C4-2B (cell line): Measurements from ENCODE around the gene INPP5B.

Source experiments
- H3K27ac ChIP-seq: fragments of 450-650 bp; 2 replicates; pipeline ENCODE4 v1.5.1; 2017
- ZFX ChIP-seq: fragments of 450-650 bp; IDR thresholded peaks from 2 replicates; pipeline ENCODE4 v1.6.1; 2017
- TF ChIP-seq, protein P1 (sequence below): fragments of 450-650 bp; conservative IDR thresholded peaks from 2 replicates; pipeline ENCODE4 v1.5.1; 2017; ENCODE audit warnings: mild to moderate bottlenecking

INPP5B gene

DNA sequence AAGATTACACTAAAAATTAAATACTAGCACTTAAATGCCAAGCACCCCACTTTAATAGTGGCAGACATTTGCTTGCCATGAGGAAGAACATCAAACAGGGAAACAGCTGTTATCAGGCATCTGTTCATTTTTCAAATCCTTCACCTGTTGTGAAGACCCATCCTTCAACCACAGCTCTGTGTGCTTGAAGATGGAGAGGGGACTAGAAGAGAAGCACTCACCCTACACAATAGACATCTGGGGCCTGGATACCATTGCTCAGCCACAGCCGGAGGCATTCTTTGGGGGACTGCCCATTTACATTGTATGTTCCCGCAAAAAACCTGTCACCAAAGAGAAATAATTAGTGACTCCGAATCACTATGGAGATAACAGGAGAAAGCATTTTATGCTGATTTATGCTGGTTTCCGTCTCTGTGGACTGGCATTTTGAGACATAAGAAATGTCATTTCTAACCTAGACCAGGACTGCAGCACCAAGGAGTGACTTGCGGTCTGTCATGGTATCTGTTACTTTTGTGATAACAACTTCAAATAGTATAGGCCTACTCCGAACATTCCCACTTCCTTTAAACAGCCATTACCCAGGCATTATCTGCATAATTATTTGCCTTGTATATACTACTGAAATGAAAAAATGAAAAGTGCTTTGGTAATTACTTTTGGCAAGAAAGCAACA, 58.7 kb downstream of the INPP5B start:
- TF ChIP-seq, protein P1, sequence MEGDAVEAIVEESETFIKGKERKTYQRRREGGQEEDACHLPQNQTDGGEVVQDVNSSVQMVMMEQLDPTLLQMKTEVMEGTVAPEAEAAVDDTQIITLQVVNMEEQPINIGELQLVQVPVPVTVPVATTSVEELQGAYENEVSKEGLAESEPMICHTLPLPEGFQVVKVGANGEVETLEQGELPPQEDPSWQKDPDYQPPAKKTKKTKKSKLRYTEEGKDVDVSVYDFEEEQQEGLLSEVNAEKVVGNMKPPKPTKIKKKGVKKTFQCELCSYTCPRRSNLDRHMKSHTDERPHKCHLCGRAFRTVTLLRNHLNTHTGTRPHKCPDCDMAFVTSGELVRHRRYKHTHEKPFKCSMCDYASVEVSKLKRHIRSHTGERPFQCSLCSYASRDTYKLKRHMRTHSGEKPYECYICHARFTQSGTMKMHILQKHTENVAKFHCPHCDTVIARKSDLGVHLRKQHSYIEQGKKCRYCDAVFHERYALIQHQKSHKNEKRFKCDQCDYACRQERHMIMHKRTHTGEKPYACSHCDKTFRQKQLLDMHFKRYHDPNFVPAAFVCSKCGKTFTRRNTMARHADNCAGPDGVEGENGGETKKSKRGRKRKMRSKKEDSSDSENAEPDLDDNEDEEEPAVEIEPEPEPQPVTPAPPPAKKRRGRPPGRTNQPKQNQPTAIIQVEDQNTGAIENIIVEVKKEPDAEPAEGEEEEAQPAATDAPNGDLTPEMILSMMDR, result no peak
- no peak for TF ChIP-seq ZFX
- no peak overlapping the region for H3K27ac ChIP-seq

DNA sequence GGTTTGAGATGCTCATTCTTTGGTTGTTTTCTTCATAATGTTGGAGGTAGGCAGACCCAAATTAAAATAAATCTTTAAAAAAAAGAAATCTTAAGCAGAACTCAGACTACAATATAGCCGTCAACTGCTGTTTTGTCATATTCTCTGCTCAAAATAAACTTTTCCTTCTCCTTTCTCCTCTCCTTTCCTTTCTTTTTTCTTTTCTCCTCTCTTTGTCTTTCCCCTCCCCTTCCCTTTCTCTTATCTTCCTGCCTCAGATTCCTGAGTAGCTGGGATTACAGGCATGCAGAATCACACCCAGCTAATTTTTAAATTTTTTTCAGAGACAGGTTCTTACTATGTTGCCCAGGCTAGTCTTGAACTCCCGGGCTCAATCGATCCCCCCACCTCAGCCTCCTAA, 62.7 kb downstream of the INPP5B start:
- TF ChIP-seq ZFX, result no peak
- TF ChIP-seq, protein P1, result no peak
- H3K27ac ChIP-seq, result no peak overlapping the region

DNA sequence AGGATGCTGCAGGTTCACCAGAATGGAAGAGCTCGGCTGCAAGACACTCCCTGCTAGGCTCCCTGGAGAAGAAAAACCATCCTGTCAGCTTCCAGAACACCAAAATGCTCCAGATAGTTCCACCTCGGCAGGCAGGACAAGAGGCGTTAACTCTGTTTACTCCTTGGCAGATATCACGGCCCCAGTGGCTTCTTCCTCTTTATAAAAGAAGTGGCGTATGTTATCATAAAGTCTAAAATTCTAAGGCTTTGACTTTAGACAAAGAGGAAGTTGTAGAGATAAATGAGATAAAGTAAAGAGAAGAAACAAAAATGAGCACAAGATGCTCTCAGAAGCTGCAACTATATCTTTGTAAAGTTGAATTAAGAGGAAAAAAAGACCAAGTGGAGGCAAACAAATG, 63.2 kb downstream of the INPP5B start:
- H3K27ac ChIP-seq, result no peak overlapping the region
- TF ChIP-seq, protein P1, result no peak
- no peak for TF ChIP-seq ZFX

- H3K27ac ChIP-seq, result no peak overlapping the region
- no peak for TF ChIP-seq ZFX
- TF ChIP-seq, protein P1, result no peak
These were observed 67.0 kb downstream of the INPP5B start for GRCh38 chr1:37879865-37880264.

DNA sequence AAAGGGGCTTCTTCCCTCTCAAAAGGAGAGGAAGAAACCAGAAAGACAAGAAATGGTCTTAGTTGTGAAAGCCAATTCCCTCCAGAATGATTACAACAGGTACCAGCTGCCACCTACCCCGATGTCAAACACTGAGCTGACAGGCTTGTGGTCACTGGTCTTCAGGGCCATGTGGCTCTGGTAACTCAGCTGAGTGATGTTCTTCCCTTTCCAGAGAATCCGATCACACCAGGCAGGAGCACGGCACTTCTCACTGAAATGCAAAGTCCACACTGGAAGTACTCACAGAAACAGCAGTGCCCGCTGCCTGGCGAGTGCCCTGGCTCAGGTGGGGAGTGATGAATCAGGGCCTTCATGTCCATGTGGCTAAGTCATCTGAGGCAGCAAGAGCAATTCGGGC, 68.8 kb downstream of the INPP5B start:
- TF ChIP-seq, protein P1, result no peak
- TF ChIP-seq ZFX, result no peak

GRCh38 chr1:37875833-37876232, 71.0 kb downstream of the INPP5B start:
- H3K27ac ChIP-seq, result no peak overlapping the region
- TF ChIP-seq, protein P1, result no peak; the same call in 1 of the 2 replicates
- TF ChIP-seq ZFX, result no peak

More for the DNA sequence above, 68.8 kb downstream of the INPP5B start:
- no peak overlapping the region for H3K27ac ChIP-seq

GRCh38 chr1:37872692-37873091, 74.2 kb downstream of the INPP5B start:
- no peak for TF ChIP-seq ZFX
- TF ChIP-seq, protein P1, result no peak
- no peak overlapping the region for H3K27ac ChIP-seq
